CD4-positive, alpha-beta T cell treated with Interleukin-17A for 4 hours (primary cell): Measurements from ENCODE around the gene P2RX2.

Experiments used
- DNase-seq: peaks from one replicate; pipeline ENCODE4 v3.0.0-alpha.2; 2020; ENCODE audit warnings: mixed read lengths

P2RX2 gene

DNA sequence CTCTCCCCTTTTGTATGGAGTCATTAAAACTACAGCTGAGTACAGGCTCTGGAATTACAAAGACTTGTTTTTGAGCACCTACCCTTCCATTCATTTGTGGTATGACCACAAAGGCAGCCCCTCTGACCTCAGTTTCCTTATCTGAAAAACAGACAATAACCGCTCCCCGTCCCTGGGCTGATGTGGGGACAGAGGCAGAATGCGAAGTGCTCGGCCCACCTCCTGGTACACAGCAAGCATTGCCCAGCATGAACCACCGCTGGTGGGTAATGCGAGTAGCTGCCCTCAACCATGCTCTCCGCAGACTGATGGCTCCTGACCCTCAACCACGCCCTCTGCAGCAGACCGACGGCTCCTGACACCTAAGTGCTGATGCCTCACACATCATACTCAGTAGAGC is 22.4 kb downstream of the P2RX2 start:
- DNase-seq: no peak

DNA sequence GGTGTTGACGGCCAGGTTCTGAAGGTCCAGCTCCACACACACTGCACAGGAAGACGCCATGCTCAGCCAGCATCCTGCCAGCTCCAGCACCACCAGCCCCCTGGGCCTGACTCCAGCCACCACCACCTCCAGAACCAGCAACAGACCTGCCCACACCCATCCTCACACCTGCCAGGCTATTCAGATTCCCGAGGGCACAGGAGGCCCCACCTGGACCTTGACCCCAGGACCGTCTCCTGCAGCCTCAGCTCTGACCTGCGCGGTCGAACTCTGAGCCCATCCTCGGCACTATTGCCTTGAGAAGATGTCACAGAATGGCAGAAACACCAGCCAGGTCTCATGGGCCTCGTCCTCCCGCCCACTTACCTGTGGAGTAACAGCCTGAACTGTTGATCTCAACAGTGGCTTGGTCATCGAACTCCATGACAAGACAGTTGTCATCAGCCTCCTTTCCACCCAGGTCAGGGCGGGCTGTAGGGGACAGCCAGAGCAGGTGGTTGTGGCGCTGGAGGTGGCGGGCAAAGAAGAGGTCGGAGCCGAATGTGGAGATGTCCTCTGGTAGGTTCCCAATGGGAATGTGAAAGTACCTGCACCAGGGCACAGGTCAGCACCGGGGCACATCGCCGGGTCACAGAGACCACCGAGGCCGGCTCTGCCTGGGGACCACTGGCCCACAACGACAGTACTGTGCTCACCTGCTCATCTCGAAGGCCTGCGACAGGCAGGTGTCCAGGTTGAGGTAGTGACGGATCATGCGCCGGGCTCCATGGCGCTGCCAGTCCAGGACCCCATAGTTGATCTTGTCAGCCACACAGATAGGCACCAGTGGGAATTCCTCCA is 23.5 kb downstream of the P2RX2 start:
- DNase-seq: no peak

DNA sequence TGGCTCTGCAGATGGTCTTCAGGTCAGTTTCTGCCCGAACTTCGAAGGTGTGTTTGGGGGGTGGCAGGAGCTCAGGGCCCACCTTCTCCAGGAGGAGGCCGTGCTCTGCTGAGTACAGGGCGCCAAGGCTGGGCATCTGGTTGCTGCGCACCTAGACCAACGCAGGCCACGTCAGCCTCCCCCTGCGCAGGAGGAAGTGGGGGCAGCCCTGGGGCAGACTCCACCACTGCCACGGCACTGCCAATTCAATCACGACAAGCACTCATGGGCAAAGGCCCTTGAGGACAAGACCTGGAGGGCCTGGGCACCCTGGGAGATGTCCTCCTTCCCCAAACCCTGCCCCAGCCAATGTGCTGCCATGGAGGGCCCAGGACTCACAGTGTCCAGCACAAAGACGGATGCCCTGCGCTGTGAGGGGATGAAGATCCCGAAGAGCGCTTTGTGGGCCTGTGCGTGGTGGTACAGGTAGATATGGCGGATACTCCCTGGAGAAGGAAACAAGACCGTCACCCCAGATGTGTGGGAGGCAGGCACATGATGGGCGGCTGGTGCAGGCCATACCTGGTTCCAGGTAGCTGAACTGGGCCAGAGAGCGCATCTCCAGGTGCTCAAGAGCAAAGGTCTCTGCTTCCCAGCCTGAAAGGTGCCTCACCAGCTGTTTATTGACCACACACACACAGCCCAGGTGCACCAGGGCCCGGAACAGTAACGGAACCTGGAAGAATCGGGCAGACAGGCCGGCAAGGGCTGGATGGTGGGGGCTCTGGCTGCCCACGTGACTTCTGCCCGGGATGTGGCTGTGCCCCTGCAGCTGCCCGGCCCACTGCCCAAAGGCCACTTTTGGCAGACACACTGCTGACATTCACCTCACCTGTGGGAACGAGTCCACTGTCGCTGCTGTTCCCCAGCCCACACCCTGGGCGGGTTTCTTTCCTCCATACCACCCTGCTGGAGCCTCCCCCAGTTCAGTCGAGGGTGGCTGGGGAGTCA is 24.6 kb downstream of the P2RX2 start:
- no peak for DNase-seq

DNA sequence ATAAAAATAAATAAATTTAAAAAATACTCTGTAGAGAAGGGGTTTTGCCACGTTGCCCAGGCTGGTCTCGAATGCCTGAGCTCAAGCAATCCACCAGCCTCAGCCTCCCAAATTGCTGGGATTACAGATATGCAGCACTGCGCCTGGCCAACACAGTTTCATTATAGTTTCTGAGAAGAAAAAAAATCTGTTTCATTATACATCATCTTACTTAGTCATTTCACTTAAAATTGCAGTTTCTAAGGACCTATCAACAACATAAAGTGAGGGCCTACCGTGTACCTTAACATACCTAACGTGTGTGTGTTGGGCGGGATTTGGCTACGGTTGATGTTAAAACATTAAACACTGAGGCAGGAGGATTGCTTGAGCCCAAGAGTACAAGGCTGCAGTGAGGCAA is 28.3 kb downstream of the P2RX2 start:
- no peak for DNase-seq

DNA sequence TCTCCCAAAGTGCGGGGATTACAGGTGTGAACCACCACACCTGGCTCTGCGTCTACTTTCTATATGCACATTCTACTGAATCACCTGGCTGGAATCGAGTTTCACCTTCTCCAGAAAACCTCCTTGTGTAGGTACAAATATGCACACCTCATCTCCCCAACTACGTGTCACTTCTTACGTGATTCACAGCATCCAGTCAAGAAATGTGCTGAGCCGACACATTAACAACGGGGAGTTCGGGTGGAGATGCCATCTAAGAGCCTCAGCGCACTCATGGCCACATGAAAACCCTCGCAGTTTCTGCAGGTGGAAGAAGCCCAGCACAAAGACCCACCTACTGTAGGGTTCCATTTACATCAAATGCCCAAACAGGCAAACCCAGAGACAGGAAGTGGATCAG is 29.3 kb downstream of the P2RX2 start:
- no peak for DNase-seq

DNA sequence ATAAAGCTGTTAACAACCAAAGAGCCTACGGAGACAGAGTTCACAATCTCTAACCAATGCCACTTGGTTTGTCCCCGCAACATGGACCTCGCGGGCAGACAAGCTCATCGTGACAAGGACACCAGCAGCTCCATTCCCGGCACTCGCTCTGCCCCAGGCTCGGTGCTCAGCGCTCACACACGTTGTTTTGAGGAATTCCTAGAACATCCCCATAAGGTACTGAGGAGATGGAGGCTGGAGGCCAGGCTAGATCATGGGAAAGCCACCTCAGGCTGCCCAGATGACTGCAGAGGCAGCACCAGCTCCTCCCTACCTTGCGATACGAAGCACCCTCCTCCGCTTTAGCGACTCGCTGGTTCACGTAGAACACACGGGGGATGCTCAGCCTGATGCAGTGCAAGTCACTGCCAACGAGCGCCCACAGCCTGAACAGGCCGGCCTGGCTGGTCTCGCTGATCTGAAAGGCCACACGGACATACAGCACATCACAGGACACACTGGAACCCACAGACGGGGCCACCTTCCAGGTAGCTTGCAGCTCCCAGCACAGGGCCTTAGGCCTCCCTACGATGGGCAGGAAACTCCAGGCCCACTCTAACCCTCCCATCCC is 30.1 kb downstream of the P2RX2 start:
- no peak for DNase-seq

DNA sequence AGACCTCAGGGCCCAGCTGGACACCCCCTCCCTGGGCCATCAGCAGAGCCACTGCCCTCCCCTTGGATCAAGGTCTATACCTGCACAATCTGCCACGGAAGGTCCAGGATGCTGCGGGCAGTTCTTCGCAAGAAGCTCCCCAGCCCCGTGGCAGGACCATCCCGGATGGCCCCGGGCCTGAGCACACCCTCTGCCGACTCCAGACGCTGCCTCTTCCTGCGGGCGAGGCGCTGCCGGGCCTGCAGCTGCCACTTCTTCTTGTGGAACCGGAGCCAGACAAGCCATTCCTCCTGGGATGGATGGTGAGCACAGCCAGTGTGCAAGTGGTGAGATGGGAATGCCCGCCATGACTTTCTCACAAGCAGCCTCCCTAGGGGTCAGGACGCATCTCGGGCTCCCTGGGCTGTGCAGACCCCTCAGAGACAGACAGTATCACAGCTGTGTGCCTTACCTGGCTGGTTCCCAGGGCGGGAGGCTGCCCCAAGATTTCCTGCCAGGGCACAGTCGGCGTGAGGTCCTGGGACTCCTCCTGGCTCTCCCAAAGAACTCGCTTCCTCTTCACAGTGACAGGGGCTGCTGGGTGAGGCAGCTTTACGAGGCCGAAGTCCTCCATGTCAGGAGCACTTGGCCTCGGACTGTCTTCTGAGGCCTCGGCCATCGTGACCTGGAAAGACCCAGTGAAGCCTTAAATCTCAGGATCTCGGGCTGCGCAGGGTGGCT is 30.8 kb downstream of the P2RX2 start:
- DNase-seq: no peak

DNA sequence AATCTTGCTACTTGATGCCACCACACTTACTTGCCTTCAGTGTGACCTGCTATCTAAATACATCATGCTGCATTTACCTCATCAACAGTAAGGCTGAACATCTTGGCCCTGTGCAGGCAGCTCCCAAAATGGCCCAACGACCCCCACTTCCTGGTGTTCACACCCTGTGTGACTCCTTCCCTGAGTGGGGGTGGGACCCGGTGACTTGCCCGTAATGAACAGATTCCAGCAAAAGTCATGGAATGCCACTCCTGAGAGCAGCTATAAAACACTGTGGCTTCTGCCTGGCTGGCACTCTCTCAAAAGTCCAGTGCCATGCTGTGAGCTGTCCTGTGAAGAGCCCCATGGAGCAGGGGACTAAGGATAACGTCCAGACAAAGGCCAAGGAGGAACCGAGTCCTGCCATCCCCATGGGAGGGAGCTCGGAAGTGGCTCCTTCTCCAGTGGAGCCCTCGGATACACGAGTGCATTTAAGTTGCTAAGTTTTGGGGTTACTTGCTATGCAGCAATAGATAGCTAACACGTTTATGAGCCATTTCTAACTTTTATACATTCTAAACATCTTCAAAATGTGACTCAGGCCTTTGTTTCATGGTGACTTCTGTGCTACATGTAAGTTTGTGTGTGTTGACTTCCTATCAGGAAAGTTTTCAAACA is 33.0 kb downstream of the P2RX2 start:
- no peak for DNase-seq

DNA sequence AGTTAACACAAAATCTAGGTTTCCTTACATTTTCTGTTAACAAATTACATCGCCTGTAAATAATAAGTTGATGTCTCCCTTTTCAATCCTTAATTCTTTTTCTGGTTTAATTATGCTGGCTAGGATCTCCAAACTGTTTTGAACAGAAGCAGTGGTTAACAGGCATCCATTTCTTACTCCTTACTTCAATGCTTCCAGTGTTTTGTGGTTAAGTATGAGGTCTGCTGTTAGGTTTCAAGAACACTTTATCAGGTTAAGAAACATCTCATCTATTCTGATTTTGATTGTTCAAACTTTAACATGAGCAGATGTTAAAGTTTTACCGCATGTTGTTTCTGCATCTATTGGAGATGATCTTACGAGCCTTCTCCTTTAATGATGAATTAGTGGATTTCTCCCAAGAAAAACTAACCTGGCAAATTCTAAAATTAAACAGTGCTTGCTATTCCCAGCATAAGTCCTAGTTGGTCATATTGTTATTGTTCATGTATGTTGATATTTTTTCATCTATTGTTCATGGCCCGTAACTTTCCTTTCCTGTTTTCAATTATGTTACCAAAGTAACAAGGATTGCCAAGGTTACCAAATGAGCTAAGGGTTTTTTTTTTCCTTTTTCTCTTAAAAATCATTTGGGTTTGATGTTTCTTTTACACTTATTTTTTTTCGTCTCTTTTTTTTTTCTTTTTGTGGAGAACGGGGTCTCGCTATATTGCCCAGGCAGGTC is 35.2 kb downstream of the P2RX2 start:
- DNase-seq: no peak

DNA sequence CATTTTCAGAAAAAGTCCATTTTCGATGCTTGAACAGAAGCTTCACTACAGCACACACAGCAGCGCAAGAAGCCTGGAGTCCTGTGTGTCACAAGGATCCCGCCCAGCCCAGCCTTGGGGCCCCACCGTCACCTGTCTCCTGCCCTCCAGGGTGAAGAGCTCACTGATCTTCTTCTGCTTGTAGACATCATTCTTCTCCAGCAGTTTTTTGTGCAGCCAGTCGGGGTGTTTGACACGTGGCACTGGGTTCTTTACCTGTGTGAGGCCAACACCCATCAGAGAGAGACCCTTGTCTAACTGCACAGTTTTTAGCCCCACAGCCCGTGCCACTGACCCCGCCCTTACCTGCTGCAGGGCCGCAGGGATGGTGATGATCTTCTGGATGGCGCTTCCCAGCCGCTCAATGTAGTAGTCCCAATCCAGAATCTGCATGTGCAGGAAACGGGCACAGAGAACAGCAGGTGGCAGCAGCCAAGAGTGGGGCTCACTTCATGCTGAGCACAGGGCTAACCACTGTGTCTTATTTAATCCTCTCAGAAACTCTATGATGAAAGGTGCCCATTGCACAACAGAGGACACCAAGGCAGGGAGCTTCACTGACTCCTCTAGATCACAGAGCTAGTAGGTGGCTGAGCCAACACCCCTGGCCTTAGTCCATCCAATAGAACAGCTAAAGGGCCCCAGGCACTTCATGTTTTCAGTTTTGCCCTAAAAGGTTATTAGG is 38.6 kb downstream of the P2RX2 start:
- DNase-seq: no peak

DNA sequence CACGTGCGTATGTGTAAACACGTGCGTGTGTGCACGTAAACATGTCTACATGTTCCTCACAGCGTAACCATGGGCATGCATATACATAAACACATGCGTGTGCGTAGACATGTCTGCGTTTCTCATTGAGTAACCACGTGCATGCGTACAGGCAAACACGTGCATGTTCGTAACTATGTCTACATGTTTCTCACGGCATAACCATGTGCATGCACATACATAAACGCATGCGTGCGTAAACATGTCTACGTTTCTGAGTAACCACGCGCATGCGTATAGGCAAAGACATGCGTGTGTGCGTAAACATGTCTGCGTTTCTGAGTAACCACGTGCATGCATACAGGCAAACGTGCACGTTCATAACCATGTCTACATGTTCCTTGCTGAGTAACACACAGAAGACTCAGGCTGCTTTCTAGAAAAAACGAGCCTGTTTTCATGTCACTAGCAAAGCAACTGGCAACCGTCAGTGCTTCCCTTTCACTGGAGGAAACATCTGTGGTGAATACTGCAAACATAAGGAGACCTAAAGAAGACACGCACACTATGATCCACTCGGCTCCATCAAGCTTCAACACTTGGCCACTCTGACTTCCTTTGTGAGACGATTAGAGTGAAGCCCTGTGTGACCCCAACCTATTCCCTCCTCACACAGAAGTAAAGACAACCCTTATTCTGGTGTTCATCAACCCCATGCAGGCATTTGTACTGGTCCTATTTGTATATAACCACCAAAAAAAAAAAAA is 39.7 kb downstream of the P2RX2 start:
- no peak for DNase-seq

DNA sequence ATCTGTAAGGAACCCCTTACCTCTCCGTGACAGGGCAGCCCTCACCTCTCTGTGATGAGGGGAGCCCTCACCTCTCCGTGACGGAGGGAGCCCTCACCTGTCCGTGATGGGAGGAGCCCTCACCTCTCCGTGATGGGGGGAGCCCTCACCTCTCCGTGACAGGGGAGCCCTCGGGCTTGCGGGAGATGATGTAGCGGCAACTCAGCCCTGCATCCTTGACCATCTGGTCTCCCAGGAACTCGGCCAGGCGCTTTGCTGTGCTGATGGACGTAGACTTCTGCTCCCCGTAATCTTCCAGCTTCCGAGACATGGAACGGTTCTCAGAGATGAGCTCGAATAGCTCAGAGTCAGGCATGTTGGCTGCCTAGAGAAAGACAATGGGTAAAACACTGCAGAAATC is 40.6 kb downstream of the P2RX2 start:
- DNase-seq: no peak

DNA sequence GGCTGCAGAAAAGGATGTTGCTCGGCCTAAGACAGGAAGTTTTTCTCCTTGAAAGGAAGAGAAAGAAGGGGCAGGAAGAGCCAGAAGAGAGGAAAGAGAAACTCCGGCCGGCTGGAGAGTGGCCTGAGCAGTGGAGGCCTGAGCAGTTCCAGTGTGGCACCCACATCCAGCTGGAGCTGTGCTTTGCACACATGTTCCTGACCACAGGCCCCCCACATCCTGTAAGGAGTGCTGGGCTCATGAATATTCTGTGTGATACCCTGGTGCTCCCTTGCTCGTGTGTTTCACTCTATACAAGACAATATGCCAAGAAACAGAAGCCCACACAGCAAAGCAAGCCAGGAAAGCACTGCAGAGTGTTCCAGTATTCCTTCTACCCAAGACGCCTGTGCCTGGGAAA is 41.5 kb downstream of the P2RX2 start:
- peak; percentile 19 for DNase-seq

DNA sequence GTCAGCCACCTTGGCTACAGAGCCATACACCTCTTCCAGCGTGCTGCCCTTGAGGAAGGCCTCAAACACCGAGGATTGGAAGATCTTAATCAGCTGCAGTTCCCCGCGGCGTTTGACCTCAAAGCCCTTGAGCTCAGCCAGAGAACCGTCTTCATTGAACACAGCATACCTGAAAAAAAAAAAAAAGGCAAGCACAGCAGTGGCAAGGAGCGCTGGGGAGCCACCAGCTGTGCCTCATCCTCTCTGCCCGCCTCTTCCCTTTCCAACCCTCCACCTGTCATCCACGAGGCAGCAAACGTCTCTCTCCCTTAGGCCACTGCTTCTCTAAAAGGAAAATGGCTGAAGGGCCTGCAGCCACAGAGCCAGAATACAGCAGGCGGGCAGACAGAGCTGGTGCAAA is 42.4 kb downstream of the P2RX2 start:
- DNase-seq: no peak

DNA sequence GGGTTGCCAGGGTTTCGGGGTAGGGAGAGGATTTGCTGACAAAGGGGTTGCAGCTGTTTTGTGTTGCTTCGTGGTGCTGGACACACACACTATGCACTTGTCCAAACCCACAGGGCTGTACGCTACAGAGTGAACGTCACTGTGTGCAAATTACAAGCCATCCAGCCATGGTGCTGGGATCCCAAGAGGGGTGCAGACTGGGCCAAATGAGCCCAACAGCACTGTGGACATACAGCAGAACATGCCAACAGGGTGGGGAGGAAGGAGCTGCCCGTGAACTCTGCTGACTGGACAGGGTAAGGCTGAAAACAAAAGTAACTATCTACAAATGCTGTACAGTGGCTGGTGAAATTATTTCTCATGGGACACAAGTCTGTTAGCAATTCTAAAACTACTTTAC is 43.4 kb downstream of the P2RX2 start:
- no peak for DNase-seq

DNA sequence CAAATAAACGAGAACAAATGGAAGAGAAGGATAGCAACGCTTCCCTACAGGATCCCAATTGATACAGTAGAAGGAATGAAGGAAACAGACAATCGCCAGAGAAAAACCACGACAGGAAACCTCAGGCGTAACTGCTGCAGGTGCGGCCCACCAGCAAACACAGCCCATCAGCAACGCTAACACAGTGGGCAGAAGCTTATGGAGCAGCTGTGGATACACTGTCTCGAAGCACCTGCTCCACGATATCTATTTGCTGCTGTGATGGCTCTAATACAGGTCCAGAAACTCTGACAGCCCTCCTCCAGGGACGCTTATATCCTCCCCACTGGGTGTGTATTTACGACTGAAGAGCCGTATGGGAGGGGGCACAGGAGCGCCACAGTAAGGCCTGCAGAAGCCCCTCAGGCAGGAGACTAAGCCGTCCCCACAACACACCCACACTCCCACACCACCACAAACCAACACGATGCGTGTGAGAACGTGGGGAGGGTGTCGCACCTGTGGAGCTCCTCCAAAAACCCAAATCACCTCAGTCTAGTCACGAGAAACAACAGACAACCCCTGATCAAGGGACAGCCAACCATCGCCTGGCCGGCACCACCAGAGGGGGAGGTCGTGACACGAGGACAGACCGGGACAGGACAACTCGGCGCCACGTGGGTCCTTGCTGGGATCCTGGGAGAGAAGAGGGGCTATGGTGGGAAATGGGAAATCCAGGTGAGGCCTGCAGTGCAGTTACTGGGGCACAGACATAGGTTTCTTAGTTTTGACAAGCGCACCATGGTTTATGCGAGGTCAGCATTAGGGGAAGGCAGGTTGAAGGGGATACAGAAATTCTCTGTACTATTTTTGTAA is 44.6 kb downstream of the P2RX2 start:
- DNase-seq: no peak

DNA sequence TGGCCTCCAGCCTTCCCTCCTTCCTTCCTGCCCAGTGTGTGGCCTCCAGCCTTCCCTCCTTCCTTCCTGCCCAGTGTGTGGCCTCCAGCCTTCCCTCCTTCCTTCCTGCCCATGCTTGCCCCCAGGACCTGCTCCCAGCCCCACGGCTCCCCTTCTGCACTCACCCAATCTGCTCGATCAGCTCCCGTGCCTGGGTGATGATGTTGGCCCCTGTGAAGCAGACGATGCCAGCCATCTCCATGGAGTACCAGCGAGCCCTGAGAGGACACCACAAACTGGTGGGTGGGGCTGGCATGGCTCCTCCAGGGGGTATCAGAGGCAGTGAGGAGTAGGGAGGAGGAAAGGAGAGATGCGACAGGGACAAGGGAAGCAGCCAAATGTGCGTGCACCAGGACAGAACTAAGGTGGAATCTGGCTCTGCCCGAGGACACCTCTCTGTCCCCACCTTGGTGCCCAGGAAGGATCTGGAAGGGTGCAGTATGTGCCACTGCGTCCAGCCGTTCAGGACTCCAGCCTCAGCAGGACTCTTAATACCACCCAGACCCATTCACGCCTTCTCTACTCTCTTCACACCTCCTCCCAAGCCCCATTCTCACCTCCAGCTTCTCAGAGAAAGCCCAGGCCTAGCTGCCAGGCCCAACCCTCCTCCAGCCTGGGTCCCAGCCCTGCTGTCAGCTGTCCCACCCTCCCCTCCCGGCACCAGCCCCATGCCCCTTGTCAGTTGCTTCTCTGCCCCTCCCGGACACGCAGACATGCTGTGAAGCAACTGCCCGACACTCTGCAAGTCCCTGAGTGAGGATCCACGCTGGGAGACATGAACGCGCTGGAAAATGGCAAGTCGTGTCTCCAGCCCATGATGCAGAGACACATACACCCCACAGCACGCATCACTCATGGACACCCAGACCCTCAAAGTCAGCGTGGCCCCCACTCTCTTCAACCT is 45.9 kb downstream of the P2RX2 start:
- DNase-seq: no peak

DNA sequence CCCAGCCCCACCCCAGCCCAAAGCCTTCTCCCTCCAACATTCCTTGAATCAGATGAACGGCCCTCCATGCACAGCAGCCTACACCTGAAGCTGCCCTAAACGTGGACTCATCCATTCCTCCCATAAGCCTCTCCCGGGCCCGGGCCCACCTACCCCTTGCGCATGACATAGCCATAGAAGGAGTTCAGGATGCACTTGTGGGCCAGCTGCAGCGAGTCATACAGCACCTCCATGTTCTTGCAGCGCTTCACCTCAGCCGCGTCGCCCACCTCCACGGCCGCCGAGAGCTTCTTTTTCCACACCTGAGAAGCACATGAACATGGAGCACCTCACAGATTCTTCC is 46.5 kb downstream of the P2RX2 start:
- DNase-seq: no peak
